ENCODE data around the gene EXOC3L2. TPM values are rescaled to one million over a fixed set of nuclear protein-coding genes. Genes with fewer than 3 reads are reported as not detected.

EXOC3L2 gene
- polyA plus RNA-seq, 3 donors = not detected

GRCh38 chr19:45224645-45225044 is 20.6 kb downstream of the EXOC3L2 start:
- Histone ChIP-seq H3K4me3 (replicated peaks in 1 of 3; ENCODE audit: low read depth in 2 of 3, low read length in 3 of 3) (no peak overlapping the region), H3K9ac (ENCODE audit: insufficient read depth, low read length, poor library complexity, severe bottlenecking) (no peak overlapping the region), H3K27me3 (ENCODE audit: control insufficient read depth in 2 of 2, insufficient read depth in 2 of 2, low read length in 2 of 2) (no peaks in the 10 kb centered on the region), H2AFZ (ENCODE audit: insufficient read depth, low read depth, low read length, poor library complexity, severe bottlenecking) (no peak overlapping the region), H3K79me2 (ENCODE audit: insufficient read depth, low read length) (no peaks in the 10 kb centered on the region), H3K4me1 (ENCODE audit: control insufficient read depth in 1 of 2, insufficient read depth in 2 of 2, low read length in 2 of 2) (no peaks in the 10 kb centered on the region), H4K20me1 (ENCODE audit: insufficient read depth, low read length) (no peaks in the 10 kb centered on the region), H3K27ac (ENCODE audit: low read depth in 1 of 2, low read length in 2 of 2) (no peak overlapping the region), H3K9me3 (replicated peaks in 1 of 2; ENCODE audit: control insufficient read depth in 1 of 2, insufficient read depth in 1 of 2, low read length in 2 of 2) (no peaks in the 10 kb centered on the region), H3K36me3 (replicated peaks in 1 of 2; ENCODE audit: control insufficient read depth in 1 of 2, insufficient read depth in 2 of 2, low read length in 2 of 2) (no peaks in the 10 kb centered on the region), H3K4me2 (replicated peaks; ENCODE audit: extremely low read depth, low read length, poor library complexity, severe bottlenecking) (no peak overlapping the region)
- peaks cover under 1% of the 10 kb centered on the region for H3K4me1 Mint-ChIP-seq
- peaks cover 0 to 2% (median 0%) of the 10 kb centered on the region in 7 donors for H3K9me3 Mint-ChIP-seq
- no peak for TF ChIP-seq CTCF (IDR thresholded peaks at IDR 0.05)
- no peaks in the 10 kb centered on the region for H3K36me3 Mint-ChIP-seq
- H3K27ac Mint-ChIP-seq = no peak overlapping the region
- intact Hi-C loops (cut with micrococcal nuclease) = no loop called here
- DNase-seq = no peak
- WGBS (ENCODE audit: insufficient coverage) = 84% methylated on average over 10 of the region's 11 CpGs
- H3K4me3 Mint-ChIP-seq = no peak overlapping the region
- peaks cover 17 to 26% (median 19%) of the 10 kb centered on the region in 3 donors for H3K27me3 Mint-ChIP-seq (ENCODE audit: low read depth in 3 of 3)

- Mint-ChIP-seq H3K36me3 (no peaks in the 10 kb centered on the region), H3K4me1 (peaks cover 4% of the 10 kb centered on the region), H3K9me3 (peaks cover 0 to 2% (median 0%) of the 10 kb centered on the region in 7 donors), H3K27me3 (ENCODE audit: low read depth in 3 of 3) (peaks cover 17 to 26% (median 19%) of the 10 kb centered on the region in 3 donors), H3K4me3 (no peak overlapping the region), H3K27ac (no peak overlapping the region)
- TF ChIP-seq CTCF (IDR thresholded peaks at IDR 0.05) = no peak
- Histone ChIP-seq H4K20me1 (ENCODE audit: insufficient read depth, low read length) (no peaks in the 10 kb centered on the region), H3K9me3 (replicated peaks in 1 of 2; ENCODE audit: control insufficient read depth in 1 of 2, insufficient read depth in 1 of 2, low read length in 2 of 2) (no peaks in the 10 kb centered on the region), H3K9ac (ENCODE audit: insufficient read depth, low read length, poor library complexity, severe bottlenecking) (no peak overlapping the region), H3K27me3 (ENCODE audit: control insufficient read depth in 2 of 2, insufficient read depth in 2 of 2, low read length in 2 of 2) (no peaks in the 10 kb centered on the region), H3K27ac (ENCODE audit: low read depth in 1 of 2, low read length in 2 of 2) (no peak overlapping the region), H3K79me2 (ENCODE audit: insufficient read depth, low read length) (no peaks in the 10 kb centered on the region), H3K36me3 (replicated peaks in 1 of 2; ENCODE audit: control insufficient read depth in 1 of 2, insufficient read depth in 2 of 2, low read length in 2 of 2) (no peaks in the 10 kb centered on the region), H3K4me2 (replicated peaks; ENCODE audit: extremely low read depth, low read length, poor library complexity, severe bottlenecking) (no peak overlapping the region), H3K4me3 (replicated peaks in 1 of 3; ENCODE audit: low read depth in 2 of 3, low read length in 3 of 3) (no peak overlapping the region), H2AFZ (ENCODE audit: insufficient read depth, low read depth, low read length, poor library complexity, severe bottlenecking) (no peak overlapping the region), H3K4me1 (ENCODE audit: control insufficient read depth in 1 of 2, insufficient read depth in 2 of 2, low read length in 2 of 2) (peaks cover 4 to 5% of the 10 kb centered on the region in 2 donors)
- WGBS (ENCODE audit: insufficient coverage) = 95% methylated on average over 4 of the region's 5 CpGs
- intact Hi-C loops (cut with micrococcal nuclease) = no loop called here
- DNase-seq = no peak
These were observed 21.3 kb downstream of the EXOC3L2 start for GRCh38 chr19:45223879-45224278.

Data from CD14-positive monocyte (primary cell).